ENCODE data around the gene USP10. TPM values are rescaled to one million over a fixed set of nuclear protein-coding genes. Genes with fewer than 3 reads are reported as not detected.

USP10 gene
- total RNA-seq, 1 donor from 2014 or later = 128 TPM

DNA sequence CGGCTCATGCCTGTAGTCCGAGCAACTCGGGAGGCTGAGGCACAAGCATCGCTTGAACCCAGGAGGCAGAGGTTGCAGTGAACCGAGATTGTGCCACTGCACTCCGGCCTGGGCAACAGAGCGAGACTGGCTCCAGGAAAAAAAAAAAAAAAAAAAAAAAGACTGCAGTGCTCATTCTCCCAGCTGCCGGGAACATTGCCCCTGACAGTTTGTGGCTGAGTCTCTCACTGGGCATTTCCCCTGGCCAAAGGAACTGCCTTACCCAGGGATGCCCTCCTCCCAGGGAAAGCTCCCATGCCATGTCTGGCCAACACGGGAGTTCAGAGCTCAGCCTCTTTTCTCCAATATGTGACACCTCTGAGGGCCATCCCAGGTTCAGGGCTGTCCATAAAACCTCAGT lies 21.3 kb upstream of the USP10 start:
- no peaks in the 10 kb centered on the region for H3K9me3 Mint-ChIP-seq
- no peak overlapping the region for H3K4me3 Mint-ChIP-seq
- H3K36me3 Mint-ChIP-seq = no peaks in the 10 kb centered on the region
- H3K27me3 Mint-ChIP-seq (ENCODE audit: low read depth) = peaks cover 5% of the 10 kb centered on the region
- H3K4me1 Mint-ChIP-seq = no peaks in the 10 kb centered on the region
- TF ChIP-seq, protein P1, sequence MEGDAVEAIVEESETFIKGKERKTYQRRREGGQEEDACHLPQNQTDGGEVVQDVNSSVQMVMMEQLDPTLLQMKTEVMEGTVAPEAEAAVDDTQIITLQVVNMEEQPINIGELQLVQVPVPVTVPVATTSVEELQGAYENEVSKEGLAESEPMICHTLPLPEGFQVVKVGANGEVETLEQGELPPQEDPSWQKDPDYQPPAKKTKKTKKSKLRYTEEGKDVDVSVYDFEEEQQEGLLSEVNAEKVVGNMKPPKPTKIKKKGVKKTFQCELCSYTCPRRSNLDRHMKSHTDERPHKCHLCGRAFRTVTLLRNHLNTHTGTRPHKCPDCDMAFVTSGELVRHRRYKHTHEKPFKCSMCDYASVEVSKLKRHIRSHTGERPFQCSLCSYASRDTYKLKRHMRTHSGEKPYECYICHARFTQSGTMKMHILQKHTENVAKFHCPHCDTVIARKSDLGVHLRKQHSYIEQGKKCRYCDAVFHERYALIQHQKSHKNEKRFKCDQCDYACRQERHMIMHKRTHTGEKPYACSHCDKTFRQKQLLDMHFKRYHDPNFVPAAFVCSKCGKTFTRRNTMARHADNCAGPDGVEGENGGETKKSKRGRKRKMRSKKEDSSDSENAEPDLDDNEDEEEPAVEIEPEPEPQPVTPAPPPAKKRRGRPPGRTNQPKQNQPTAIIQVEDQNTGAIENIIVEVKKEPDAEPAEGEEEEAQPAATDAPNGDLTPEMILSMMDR (IDR thresholded peaks at IDR 0.05; ENCODE audit: unreplicated experiment) = no peak
- H3K27ac Mint-ChIP-seq = no peak overlapping the region
- DNase-seq (ENCODE audit: low spot score in 2 of 2, unreplicated experiment in 2 of 2) = no peak

DNA sequence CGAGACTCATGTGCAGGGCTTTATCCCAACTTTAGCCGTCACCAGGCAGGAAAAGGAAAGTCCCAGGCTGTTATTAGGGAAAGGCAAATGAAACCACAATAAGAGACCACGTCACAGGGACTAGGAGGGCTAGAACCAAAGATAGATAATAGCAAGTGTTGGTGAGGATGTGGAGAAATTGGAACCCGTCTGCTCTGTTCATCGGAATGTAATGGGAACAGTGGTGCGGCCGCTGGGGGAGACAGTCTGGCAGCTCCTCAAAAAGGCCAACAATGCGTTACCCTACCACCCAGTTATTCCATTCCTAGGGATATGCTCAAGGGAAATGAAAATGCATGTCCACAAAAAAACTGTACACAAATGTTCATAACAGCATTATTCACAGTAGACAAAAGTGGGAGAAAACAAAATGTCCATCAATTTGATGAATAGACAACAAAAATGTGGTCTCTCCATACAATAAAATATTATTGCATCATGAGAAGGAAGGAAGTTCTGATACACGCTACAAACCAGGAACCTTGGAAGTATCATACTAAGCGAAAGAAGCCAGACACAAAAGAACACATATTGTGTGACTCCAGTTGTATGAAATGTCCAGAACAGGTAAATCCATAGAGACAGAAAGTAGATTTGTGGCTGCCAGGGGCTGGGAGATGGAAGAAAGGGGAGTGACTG lies 19.5 kb upstream of the USP10 start:
- TF ChIP-seq, protein P1 (IDR thresholded peaks at IDR 0.05; ENCODE audit: unreplicated experiment) = no peak
- Mint-ChIP-seq H3K9me3 (no peaks in the 10 kb centered on the region), H3K27ac (no peak overlapping the region), H3K27me3 (ENCODE audit: low read depth) (peaks cover 15% of the 10 kb centered on the region), H3K4me3 (no peak overlapping the region), H3K4me1 (no peaks in the 10 kb centered on the region), H3K36me3 (no peaks in the 10 kb centered on the region)
- no peak for DNase-seq (ENCODE audit: low spot score in 2 of 2, unreplicated experiment in 2 of 2)

DNA sequence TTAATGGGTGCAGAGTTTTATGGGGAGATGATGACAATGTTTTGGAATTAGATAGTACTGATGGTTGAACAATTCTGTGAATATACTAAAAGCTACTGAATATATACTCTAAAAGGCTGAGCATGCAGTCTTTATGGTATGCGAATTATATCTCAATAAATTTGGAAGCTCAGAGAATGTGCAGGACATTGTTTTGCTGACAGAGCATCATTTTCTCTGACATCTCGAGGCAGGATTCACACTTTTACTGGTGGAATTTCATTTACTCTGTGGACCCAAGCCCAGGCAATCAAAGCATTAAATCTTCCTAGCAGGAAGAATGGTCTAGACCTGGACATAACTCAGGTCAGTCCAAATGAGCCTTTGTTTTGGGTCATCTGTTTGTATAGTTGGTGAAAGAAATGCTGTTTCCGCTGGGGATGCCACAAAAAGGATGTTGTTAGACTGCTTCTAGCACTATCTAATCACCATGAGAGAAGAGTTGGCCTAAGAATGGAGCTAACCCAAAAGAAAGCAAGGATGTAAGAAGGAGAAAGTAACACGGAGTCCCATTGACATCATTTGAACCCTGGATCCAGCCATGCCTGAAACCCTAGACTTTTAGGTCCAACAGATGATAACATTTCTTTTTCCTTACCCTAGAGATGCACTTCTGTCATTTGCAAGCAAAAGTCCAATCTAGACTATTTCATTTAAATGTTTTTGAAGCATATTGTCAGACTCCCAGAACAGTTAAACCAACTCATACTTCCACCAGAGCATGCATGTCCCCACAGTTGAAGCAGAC lies 18.8 kb upstream of the USP10 start:
- TF ChIP-seq, protein P1 (IDR thresholded peaks at IDR 0.05; ENCODE audit: unreplicated experiment) = no peak
- Mint-ChIP-seq H3K4me1 (no peaks in the 10 kb centered on the region), H3K9me3 (no peaks in the 10 kb centered on the region), H3K27ac (no peak overlapping the region), H3K4me3 (no peak overlapping the region), H3K27me3 (ENCODE audit: low read depth) (peaks cover 15% of the 10 kb centered on the region), H3K36me3 (no peaks in the 10 kb centered on the region)
- DNase-seq (ENCODE audit: low spot score in 2 of 2, unreplicated experiment in 2 of 2) = no peak

DNA sequence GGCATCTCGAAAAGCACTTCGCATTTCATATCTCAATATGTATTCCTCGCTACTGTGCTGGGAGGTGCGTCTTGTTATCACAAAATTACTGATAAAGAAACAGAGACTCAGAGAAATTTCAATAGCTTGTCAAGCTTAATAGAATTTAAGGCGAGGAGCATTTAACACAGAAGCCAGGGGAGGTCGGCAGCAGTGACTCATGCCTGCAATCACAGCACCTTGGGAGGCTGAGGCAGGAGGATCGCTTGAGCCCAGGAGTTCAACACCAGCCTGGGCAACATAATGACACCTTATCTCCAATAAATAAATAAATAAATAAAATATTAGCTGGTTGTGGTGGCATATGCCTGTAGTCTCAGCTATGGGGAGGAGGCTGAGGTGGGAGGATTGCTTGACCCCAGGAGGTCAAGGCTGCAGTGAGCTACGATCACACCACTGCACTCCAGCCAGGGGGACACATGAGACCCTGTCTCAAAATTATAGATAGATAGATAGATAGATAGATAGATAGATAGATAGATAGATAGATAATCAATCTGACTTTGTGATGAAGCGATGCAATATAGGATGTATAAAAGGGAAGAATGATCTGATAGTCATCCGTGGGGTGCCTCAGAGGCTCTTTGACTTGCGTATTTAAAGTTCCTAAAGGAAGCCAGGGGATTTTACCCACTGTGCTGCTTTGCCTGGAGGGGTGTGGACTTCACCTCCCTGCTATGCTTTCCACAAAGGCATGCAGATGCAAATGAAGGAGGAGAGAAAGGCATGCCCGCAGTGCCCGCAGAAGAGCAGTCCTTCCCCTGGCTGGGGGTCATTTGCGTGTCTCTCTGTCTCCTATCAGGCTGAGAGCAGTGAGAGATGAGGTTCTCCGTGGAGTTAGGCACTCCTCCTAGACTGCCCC lies 15.9 kb upstream of the USP10 start:
- Mint-ChIP-seq H3K9me3 (peaks cover 7% of the 10 kb centered on the region), H3K27ac (no peak overlapping the region), H3K36me3 (no peaks in the 10 kb centered on the region), H3K27me3 (ENCODE audit: low read depth) (peaks cover 11% of the 10 kb centered on the region), H3K4me1 (peaks cover 2% of the 10 kb centered on the region), H3K4me3 (no peak overlapping the region)
- no peak for DNase-seq (ENCODE audit: low spot score in 2 of 2, unreplicated experiment in 2 of 2)
- TF ChIP-seq, protein P1 (IDR thresholded peaks at IDR 0.05; ENCODE audit: unreplicated experiment) = no peak

DNA sequence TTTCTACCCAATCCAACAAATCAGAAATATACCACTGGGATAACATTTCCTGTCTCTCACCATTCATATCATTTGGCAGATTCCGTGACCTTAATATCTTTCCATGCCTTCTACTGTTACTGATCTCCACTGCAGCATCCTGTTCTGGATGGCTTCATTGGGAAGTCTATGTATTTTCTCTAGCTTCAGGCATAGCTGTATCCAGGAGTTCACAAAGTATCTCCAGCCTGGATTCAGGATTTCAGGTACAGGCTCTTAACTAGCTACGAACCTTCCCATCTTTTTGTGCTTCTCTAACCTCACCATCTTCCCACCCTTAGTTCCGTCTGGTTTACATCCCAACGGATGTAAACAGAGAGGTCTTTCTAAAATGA lies 15.2 kb upstream of the USP10 start:
- Mint-ChIP-seq H3K4me1 (peaks cover 5% of the 10 kb centered on the region), H3K9me3 (peaks cover 7% of the 10 kb centered on the region), H3K27me3 (ENCODE audit: low read depth) (peaks cover 11% of the 10 kb centered on the region), H3K36me3 (no peaks in the 10 kb centered on the region), H3K27ac (no peak overlapping the region), H3K4me3 (no peak overlapping the region)
- no peak for DNase-seq (ENCODE audit: low spot score in 2 of 2, unreplicated experiment in 2 of 2)
- TF ChIP-seq, protein P1 (IDR thresholded peaks at IDR 0.05; ENCODE audit: unreplicated experiment) = no peak

Data from mesothelial cell of epicardium (in vitro differentiated cells).